ENCODE data around the gene OR52B2.
"Not testable (repeated sequence)": the region's sequence is repeated elsewhere in the genome, so short reads cannot be mapped to it uniquely, and the experiment has no call there.

OR52B2 gene

DNA sequence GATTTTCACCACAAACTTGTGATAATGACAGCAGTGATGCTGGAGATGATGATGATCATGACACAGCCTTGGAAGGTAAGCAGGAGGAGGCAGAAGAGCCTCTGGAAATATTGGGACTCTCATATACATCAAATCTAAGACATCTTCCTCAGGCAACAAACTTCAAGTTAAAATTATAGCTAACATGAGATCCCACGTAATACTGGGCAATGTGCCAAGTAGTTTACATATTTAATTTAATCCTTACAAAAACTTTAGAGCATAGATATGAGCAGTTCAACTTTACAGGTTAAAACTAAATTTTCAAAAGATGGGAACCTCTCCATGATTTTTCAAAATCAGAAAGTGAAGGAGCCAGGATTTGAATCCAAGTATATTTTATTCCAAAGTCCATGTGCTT, 19.0 kb downstream of the OR52B2 start:
- no peak for DNase-seq

DNA sequence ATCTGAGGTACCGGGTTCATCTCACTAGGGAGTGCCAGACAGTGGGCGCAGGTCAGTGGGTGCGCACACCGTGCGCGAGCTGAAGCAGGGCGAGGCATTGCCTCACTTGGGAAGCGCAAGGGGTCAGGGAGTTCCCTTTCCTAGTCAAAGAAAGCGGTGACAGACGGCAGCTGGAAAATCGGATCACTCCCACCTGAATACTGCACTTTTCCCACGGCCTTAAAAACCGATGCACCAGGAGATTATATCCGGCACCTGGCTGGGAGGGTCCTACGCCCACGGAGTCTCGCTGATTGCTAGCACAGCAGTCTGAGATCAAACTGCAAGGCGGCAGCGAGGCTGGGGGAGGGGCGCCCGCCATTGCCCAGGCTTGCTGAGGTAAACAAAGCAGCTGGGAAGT, 26.4 kb downstream of the OR52B2 start:
- not testable (repeated sequence) for DNase-seq

DNA sequence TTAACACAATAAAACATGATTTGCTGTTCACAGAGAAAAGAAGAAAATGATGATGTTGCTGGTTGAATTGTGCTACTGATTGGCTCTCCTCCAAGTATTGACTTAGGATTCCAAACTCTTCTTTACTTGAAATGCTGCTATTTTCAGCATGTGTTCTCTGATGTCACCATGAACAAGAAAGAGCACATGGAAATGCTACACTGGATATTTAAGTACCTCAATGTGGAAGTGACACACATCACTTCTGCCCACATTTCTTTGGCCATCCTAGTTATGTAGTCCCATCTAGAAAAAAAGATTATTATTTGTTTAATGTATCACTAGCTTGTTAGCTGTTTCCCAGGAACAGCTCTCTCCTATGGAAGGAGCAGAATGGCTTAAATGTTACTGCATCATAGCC, 27.2 kb downstream of the OR52B2 start:
- DNase-seq, result no peak

DNA sequence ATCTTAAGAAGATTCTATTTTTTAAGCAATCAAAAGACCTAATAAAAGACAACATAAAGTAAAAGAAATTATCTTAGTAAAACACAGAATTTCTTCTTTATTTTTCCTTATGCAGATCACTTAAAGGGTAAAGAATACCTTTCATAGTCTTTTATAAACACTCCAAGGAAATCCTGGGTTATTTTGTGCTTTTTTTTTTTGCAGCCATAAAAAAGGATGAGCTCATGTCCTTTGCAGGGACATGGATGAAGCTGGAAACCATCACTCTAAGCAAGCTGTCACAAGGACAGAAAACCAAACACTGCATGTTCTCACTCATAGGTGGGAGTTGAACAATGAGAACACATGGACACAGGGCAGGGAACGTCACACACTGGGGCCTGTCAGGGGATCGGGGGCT, 34.2 kb downstream of the OR52B2 start:
- not testable (repeated sequence) for DNase-seq

DNA sequence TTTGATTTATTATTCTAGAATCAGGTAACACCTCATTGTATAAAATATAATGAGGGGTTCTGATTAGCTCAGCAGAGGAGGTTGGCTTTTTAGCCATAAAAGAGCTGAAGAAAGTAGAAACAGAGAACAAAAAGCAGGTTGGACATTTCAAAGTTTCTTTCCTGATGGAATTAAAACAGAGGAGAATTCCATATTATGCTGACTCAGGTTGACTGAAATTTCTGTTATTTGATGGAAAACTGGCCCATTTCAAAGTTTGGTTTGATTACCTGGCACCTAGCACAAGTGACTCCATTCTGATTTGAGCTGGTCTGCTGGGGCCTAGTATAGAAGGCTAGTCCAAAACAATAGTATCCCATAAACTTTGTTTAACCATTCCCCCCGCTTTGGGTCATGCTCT, 37.7 kb downstream of the OR52B2 start:
- DNase-seq, result no peak

DNA sequence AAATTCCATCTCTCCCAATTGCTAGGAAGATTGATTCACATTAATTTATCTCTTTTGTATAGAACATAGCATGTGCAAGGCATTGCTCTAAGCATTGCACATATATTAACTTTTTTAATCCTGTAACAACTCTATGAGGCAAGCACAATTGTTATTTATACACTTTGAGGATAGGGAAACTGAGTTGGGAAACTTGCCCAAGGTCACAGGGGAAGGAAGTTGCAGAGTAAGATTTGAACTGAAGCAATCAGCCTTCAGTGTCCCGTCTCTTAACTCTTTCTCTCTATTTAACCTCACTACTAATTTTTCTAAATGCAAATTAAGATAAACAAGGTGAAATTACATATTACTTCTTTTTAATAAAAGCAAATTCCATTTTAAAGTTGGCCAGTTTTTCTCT, 40.5 kb downstream of the OR52B2 start:
- DNase-seq, result no peak

DNA sequence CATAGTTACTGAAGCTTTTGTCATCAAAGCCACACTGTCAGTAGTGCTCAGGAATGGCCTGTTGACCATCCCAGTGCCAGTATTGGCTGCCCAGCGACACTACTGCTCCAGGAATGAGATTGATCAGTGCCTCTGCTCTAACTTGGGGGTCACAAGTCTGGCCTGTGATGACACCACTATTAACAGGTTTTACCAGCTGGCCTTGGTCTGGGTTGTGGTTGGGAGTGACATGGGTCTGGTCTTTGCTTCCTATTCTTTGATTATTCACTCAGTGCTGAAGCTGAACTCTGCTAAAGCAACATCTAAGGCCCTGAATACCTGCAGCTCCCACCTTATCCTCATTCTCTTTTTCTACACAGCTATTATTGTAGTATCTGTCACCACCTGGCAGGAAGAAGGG, 41.1 kb downstream of the OR52B2 start:
- no peak for DNase-seq

DNA sequence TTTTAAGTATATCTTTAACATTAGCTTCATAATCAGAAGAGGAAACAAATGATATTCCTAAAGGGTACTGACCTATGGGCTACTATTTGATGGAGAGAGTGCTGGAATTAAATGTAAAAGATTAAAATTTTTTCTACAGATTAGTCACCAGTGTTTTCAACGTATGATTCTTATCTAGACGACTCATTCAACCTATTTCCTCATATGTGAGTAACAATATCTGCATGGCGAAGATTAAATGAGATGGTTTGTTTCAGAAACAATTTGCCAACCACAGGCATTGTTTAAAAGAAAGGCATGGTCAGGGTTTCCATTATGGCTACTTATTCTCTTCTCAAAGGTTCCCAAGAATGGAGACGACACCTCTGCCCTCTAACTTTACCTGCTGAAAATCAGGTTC, 42.2 kb downstream of the OR52B2 start:
- no peak for DNase-seq

DNA sequence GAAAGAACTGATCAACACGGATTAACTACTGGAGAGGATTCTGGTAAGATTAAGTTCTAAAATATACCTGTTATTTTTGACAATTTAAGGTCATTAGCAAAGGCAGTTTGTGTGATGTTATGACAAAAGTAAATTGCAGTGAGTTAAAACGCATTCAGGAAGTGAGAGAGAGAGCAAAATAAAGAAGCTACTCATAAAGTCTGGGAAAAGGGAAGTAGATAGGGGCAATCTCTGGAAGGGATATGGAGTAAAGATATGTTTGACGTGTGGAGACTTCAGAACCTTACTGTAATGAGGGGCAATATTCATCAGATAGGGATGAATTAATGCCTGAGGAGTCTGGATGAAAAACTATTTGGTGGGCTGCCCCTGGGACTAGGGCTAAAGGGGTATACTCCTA, 45.9 kb downstream of the OR52B2 start:
- no peak for DNase-seq
